Endothelial cell of umbilical vein (primary cell): Measurements from ENCODE around the gene FCN2.

ENCODE experiments used
- CTCF ChIP-seq, 2 donors: IDR thresholded peaks; 1 replicate in 1 of 2; 2 replicates in 1 of 2; pipeline ENCODE4 v1.5.1; 2011; ENCODE audit warnings: low read length in 2 of 2, mild to moderate bottlenecking in 2 of 2, moderate library complexity in 2 of 2, control low read depth in 1 of 2, inconsistent platforms in 1 of 2, low read depth in 1 of 2; ENCODE audit not compliant: insufficient read depth in 1 of 2; ENCODE audit errors: extremely low read depth in 1 of 2
- EZH2 ChIP-seq: IDR thresholded peaks from 2 replicates; pipeline ENCODE4 v1.6.1; 2012; ENCODE audit warnings: borderline replicate concordance, low read depth, mild to moderate bottlenecking, moderate library complexity, low read length, inconsistent platforms; ENCODE audit not compliant: severe bottlenecking
- MYC ChIP-seq: IDR thresholded peaks from one replicate; pipeline ENCODE4 v1.6.1; 2011; ENCODE audit warnings: mild to moderate bottlenecking, low read depth, low read length
- POLR2A ChIP-seq: IDR thresholded peaks from 2 replicates; pipeline ENCODE4 v1.6.1; 2012; ENCODE audit warnings: low read depth, mild to moderate bottlenecking, control low read depth, low read length

- TF ChIP-seq POLR2A, result no peak
- no peak for TF ChIP-seq CTCF (IDR thresholded peaks at IDR 0.05; ENCODE audit: extremely low read depth in 1 of 2, insufficient read depth in 1 of 2, low read depth in 1 of 2, low read length in 2 of 2)
- TF ChIP-seq EZH2, result no peak
- no peak for TF ChIP-seq MYC
These were observed 35.6 kb downstream of the FCN2 start for GRCh38 chr9:134916161-134916665.
